Sigmoid colon (tissue), 7 donors: ENCODE results near the gene C8G. TPM values are rescaled to one million over a fixed set of nuclear protein-coding genes. Genes with fewer than 3 reads are reported as not detected.

Experiments used
- DNase-seq: peaks from one replicate; pipeline ENCODE4 v3.0.0-alpha.2; 2019
- H3K27ac ChIP-seq, 4 donors: fragments of 200-600 bp; sonication (generic); one replicate each; pipeline ENCODE4 v1.5.1; 2016 to 2019; ENCODE audit warnings: mild to moderate bottlenecking in 1 of 4
- H3K27me3 ChIP-seq, 3 donors: fragments of 200-600 bp; sonication (generic); one replicate each; pipeline ENCODE4 v1.5.1; 2019; ENCODE audit warnings: mild to moderate bottlenecking in 1 of 3
- H3K36me3 ChIP-seq, 4 donors: fragments of 200-600 bp; sonication (generic); one replicate each; pipeline ENCODE4 v1.5.1; 2016 to 2019
- H3K4me1 ChIP-seq, 4 donors: fragments of 200-600 bp; sonication (generic); one replicate each; pipeline ENCODE4 v1.5.1; 2017 to 2019
- H3K4me3 ChIP-seq, 4 donors: fragments of 200-600 bp; sonication (generic); one replicate each; pipeline ENCODE4 v1.5.1; 2017 to 2019; ENCODE audit warnings: mild to moderate bottlenecking in 2 of 4, moderate library complexity in 1 of 4
- H3K9me3 ChIP-seq, 4 donors: fragments of 200-600 bp in 3 of 4; sonication (generic) in 3 of 4; one replicate each; pipeline versions ENCODE4 v1.5.1 to v1.6.1; 2013 to 2019
- CTCF ChIP-seq, 4 experiments: fragments of 450-650 bp in 3 of 4; fragments of 200-600 bp in 1 of 4; IDR thresholded peaks; one replicate each; pipeline ENCODE4 v1.5.1; 2016 to 2019; ENCODE audit warnings: antibody characterized with exemption in 4 of 4, mild to moderate bottlenecking in 3 of 4, moderate library complexity in 2 of 4
- EP300 ChIP-seq, 4 donors: sonication (generic); formaldehyde crosslinking; IDR thresholded peaks; one replicate each; pipeline ENCODE4 v1.6.1; 2017; ENCODE audit warnings: antibody characterized with exemption in 4 of 4
- POLR2A ChIP-seq, 2 donors: fragments of 450-650 bp; IDR thresholded peaks; one replicate each; pipeline ENCODE4 v1.6.1; 2016; ENCODE audit warnings: antibody characterized with exemption in 2 of 2, mild to moderate bottlenecking in 2 of 2, moderate library complexity in 2 of 2
- POLR2AphosphoS5 ChIP-seq, 4 donors: sonication (generic); formaldehyde crosslinking; IDR thresholded peaks; one replicate each; pipeline ENCODE4 v1.6.1; 2017; ENCODE audit warnings: antibody characterized with exemption in 4 of 4
- WGBS, 2 donors: extraction: QIAGEN DNeasy Blood & Tissue Kit; methylation state at CpG; one replicate each; pipeline ENCODE4 v1.1.7; 2013; 5-methylcytosine and 5-hydroxymethylcytosine counted together
- intact Hi-C: fragments of 100-400 bp; cut with DNase I; formaldehyde crosslinking; loops from one replicate; pipeline ENCODE4 v1.15.1; 2023
- polyA plus RNA-seq, 3 donors: library from polyadenylated mRNA; stranded (reverse); fragments of 200-250 nt; gene quantifications; one replicate each; pipeline ENCODE4 v1.2.3, GENCODE V29; 2013
- total RNA-seq, 4 donors: library from RNA; depleted of rRNA; stranded (reverse); fragments of >200 nt; gene quantifications; one replicate each; pipeline ENCODE4 v1.1.0, GENCODE V29; 2016
- donor health status: healthy with polysubstance abuse.
- donor health status: Bipolar disorder and iron deficiency.
- donor health status: healthy.

Gene C8G
- total and polyA plus RNA-seq, 7 donors: 4.2 to 11.1 (median 5.4) TPM; not detected in 4

- no peaks in the 10 kb centered on the region for H3K9me3 ChIP-seq
- intact Hi-C loops: no loop called here
- H3K27ac ChIP-seq: no peak overlapping the region
- H3K4me1 ChIP-seq: peaks cover 0 to 15% (median 12%) of the 10 kb centered on the region in 4 donors
- no peak for DNase-seq
- no peak for TF ChIP-seq POLR2AphosphoS5 (IDR thresholded peaks at IDR 0.05)
- TF ChIP-seq CTCF (IDR thresholded peaks at IDR 0.05): no peak
- TF ChIP-seq EP300 (IDR thresholded peaks at IDR 0.05): no peak
- peaks cover 0 to 11% (median 7%) of the 10 kb centered on the region in 3 donors for H3K27me3 ChIP-seq
- H3K36me3 ChIP-seq: no peaks in the 10 kb centered on the region
- H3K4me3 ChIP-seq: no peak overlapping the region
- WGBS, 2 donors: 80 to 87% methylated on average over 29 of the region's 29 CpGs
Measured at GRCh38 chr9:136973618-136974617, 28.9 kb downstream of the C8G start.

- 41 to 60% methylated on average over 15 of the region's 15 CpGs for WGBS, 2 donors
- Histone ChIP-seq H3K4me1 (peaks cover 0 to 15% (median 12%) of the 10 kb centered on the region in 4 donors), H3K27ac (peak overlapping the region in 1 of 4 donors; percentile 27)
Measured at GRCh38 chr9:136974817-136975535, 29.9 kb downstream of the C8G start.

GRCh38 chr9:136975644-136976043 lies 30.6 kb downstream of the C8G start:
- no peak for DNase-seq
- peaks cover 0 to 29% (median 6%) of the 10 kb centered on the region in 3 donors for H3K27me3 ChIP-seq
- no peaks in the 10 kb centered on the region for H3K36me3 ChIP-seq
- TF ChIP-seq POLR2A (IDR thresholded peaks at IDR 0.05) (no peak), CTCF (IDR thresholded peaks at IDR 0.05) (no peak), EP300 (IDR thresholded peaks at IDR 0.05) (no peak), POLR2AphosphoS5 (IDR thresholded peaks at IDR 0.05) (no peak)
- peaks cover 0 to 15% (median 12%) of the 10 kb centered on the region in 4 donors for H3K4me1 ChIP-seq
- intact Hi-C loops: no loop called here
- H3K27ac ChIP-seq: peak overlapping the region in 1 of 4 donors; percentile 27
- H3K9me3 ChIP-seq: no peaks in the 10 kb centered on the region
- H3K4me3 ChIP-seq: no peak overlapping the region
- 45 to 59% methylated on average over 14 of the region's 14 CpGs for WGBS, 2 donors

More at GRCh38 chr9:136974817-136975535, 29.9 kb downstream of the C8G start:
- no peak for TF ChIP-seq POLR2AphosphoS5 (IDR thresholded peaks at IDR 0.05)
- TF ChIP-seq POLR2A (IDR thresholded peaks at IDR 0.05): no peak
- TF ChIP-seq CTCF (IDR thresholded peaks at IDR 0.05): no peak
- no peak for TF ChIP-seq EP300 (IDR thresholded peaks at IDR 0.05)
- intact Hi-C loops: no loop called here
- Histone ChIP-seq H3K9me3 (no peaks in the 10 kb centered on the region), H3K36me3 (no peaks in the 10 kb centered on the region), H3K27me3 (peaks cover 0 to 22% (median 6%) of the 10 kb centered on the region in 3 donors), H3K4me3 (no peak overlapping the region)
- no peak for DNase-seq

- 80 to 81% methylated on average over 10 of the region's 10 CpGs for WGBS, 2 donors
- intact Hi-C loops: no loop called here
- H3K27me3 ChIP-seq: peaks cover 0 to 33% (median 21%) of the 10 kb centered on the region in 3 donors
- TF ChIP-seq CTCF (IDR thresholded peaks at IDR 0.05): no peak
- TF ChIP-seq EP300 (IDR thresholded peaks at IDR 0.05): no peak
- TF ChIP-seq POLR2A (IDR thresholded peaks at IDR 0.05): no peak
- no peak for TF ChIP-seq POLR2AphosphoS5 (IDR thresholded peaks at IDR 0.05)
- peaks cover 0 to 15% (median 12%) of the 10 kb centered on the region in 4 donors for H3K4me1 ChIP-seq
- peak within 1 kb of the TSS in 2 of 4 donors; percentile 17 to 25 for H3K27ac ChIP-seq
- DNase-seq: no peak
- peak within 1 kb of the TSS; percentile 12 to 52 (median 42) for H3K4me3 ChIP-seq
- H3K9me3 ChIP-seq: no peaks in the 10 kb centered on the region
- H3K36me3 ChIP-seq: no peaks in the 10 kb centered on the region
Measured at GRCh38 chr9:136977223-136977622, 32.2 kb downstream of the C8G start, which contains the start of gene PTGDS. PTGDS (plus strand) TSS chr9:136977504; CDS start chr9:136977579, 75 bp downstream.
